ENCODE data around the gene EXOC6B.

GRCh38 chr2:72712304-72712703 lies 113.5 kb downstream of the EXOC6B start:
- TF ChIP-seq EZH2 (IDR thresholded peaks at IDR 0.05) (no peak), POLR2AphosphoS5 (IDR thresholded peaks at IDR 0.05; ENCODE audit: borderline replicate concordance, low read depth, low read length) (no peak), FOXP2 (optimal IDR thresholded peaks at IDR 0.05; ENCODE audit: control extremely low read depth, extremely low read length, insufficient read depth) (no peak)

All from SK-N-MC (cell line).